CD4-positive, alpha-beta T cell (primary cell): Measurements from ENCODE around the gene SFMBT2. TPM values are rescaled to one million over a fixed set of nuclear protein-coding genes. Genes with fewer than 3 reads are reported as not detected.

ENCODE experiments used
- ATAC-seq: fragments of 200-7000 bp; cut with Tn5 transposase; one replicate; pipeline ENCODE4 v1.10.0; 2022; ENCODE audit warnings: mild to moderate bottlenecking; ENCODE audit not compliant: poor library complexity
- CTCF ChIA-PET: fragments of 350-600 bp; sonication (Branson Sonifier 250); formaldehyde crosslinking; loops from one replicate; lab custom pipeline; 2021; ENCODE audit warnings: antibody characterized with exemption, inconsistent platforms; lab: Charles Lee
- POLR2A ChIA-PET: fragments of 350-600 bp; sonication (Branson Sonifier 250); formaldehyde crosslinking; loops from one replicate; lab custom pipeline; 2021; ENCODE audit warnings: antibody characterized with exemption, inconsistent platforms; lab: Charles Lee
- DNase-seq, 14 experiments: peaks; one replicate each; pipeline ENCODE4 v3.0.0-alpha.2; 2013 to 2020; ENCODE audit warnings: mixed read lengths in 2 of 14
- H3K27ac ChIP-seq, 2 donors: one replicate each; pipeline versions ENCODE4 v1.5.1 to v1.7.0; 2013; ENCODE audit warnings: low read length in 2 of 2, low read depth in 1 of 2, mild to moderate bottlenecking in 1 of 2
- H3K27me3 ChIP-seq, 2 experiments: 1 replicate in 1 of 2; 2 replicates in 1 of 2; pipeline versions ENCODE4 v1.6.1 to v1.7.0; 2013; ENCODE audit warnings: low read length in 2 of 2, control low read depth in 1 of 2, mild to moderate bottlenecking in 1 of 2, moderate library complexity in 1 of 2; ENCODE audit not compliant: insufficient read depth in 2 of 2, control insufficient read depth in 1 of 2
- H3K36me3 ChIP-seq: one replicate; pipeline ENCODE4 v1.6.1; 2013; ENCODE audit warnings: low read length, control low read depth; ENCODE audit not compliant: insufficient read depth
- H3K4me1 ChIP-seq: one replicate; pipeline ENCODE4 v1.6.1; 2013; ENCODE audit warnings: low read length, control low read depth; ENCODE audit not compliant: insufficient read depth
- H3K4me3 ChIP-seq: one replicate; pipeline ENCODE4 v1.5.1; 2013; ENCODE audit warnings: mild to moderate bottlenecking, low read length, moderate library complexity
- H3K9me3 ChIP-seq, 2 experiments: 1 replicate in 1 of 2; 2 replicates in 1 of 2; pipeline versions ENCODE4 v1.6.1 to v1.7.0; 2013; ENCODE audit warnings: low read length in 2 of 2, mild to moderate bottlenecking in 2 of 2, control low read depth in 1 of 2, moderate library complexity in 1 of 2; ENCODE audit not compliant: control insufficient read depth in 1 of 2, insufficient read depth in 1 of 2
- H3K27ac Mint-ChIP-seq: one replicate; pipeline ENCODE4 v1.8.0; 2020; ENCODE audit warnings: mixed read lengths
- H3K27me3 Mint-ChIP-seq: one replicate; pipeline ENCODE4 v1.8.0; 2021; ENCODE audit warnings: mixed read lengths
- H3K36me3 Mint-ChIP-seq: one replicate; pipeline ENCODE4 v1.8.0; 2021; ENCODE audit warnings: low read depth, mixed read lengths
- H3K4me1 Mint-ChIP-seq: one replicate; pipeline ENCODE4 v1.8.0; 2021; ENCODE audit warnings: low read depth, mixed read lengths
- H3K4me3 Mint-ChIP-seq: one replicate; pipeline ENCODE4 v1.8.0; 2020; ENCODE audit warnings: mild to moderate bottlenecking, mixed read lengths
- H3K9me3 Mint-ChIP-seq: one replicate; pipeline ENCODE4 v1.8.0; 2020; ENCODE audit warnings: mixed read lengths
- CTCF ChIP-seq: fragments of 200-600 bp; IDR thresholded peaks from one replicate; pipeline ENCODE4 v1.8.0; 2022; ENCODE audit warnings: antibody characterized with exemption, mild to moderate bottlenecking
- intact Hi-C, 2 experiments: fragments of 100-400 bp; cut with DNase I in 1 of 2; cut with micrococcal nuclease in 1 of 2; formaldehyde crosslinking; loops; one replicate each; pipeline versions ENCODE4 v1.15.1 to v1.9.0; 2023 to 2025; cut with DNase I, micrococcal nuclease
- total RNA-seq, 174 experiments: library from RNA in 2 of 174; stranded (reverse) in 2 of 174; gene quantifications; one replicate each; pipeline ENCODE4 v1.2.3 and lab custom pipeline; 2021 to 2026

Gene SFMBT2
- total RNA-seq, 2 experiments from 2014 or later: 41.0 to 42.0 TPM

GRCh38 chr10:7267142-7267541 lies 143.7 kb downstream of the SFMBT2 start:
- CTCF ChIA-PET: no interaction called here
- H3K4me1 ChIP-seq: peaks cover 24% of the 10 kb centered on the region
- no peaks in the 10 kb centered on the region for H3K36me3 ChIP-seq
- intact Hi-C loops: loop anchor here in 1 of 2 experiments (10.0 kb wide), 1 partner anchor 418 kb away; no protein-coding TSS in a partner anchor
- peaks cover 32% of the 10 kb centered on the region for H3K4me1 Mint-ChIP-seq
- no peak for ATAC-seq
- peaks cover 34% of the 10 kb centered on the region for H3K36me3 Mint-ChIP-seq
- POLR2A ChIA-PET: no interaction called here
- no peak for DNase-seq
- no peak overlapping the region for H3K4me3 Mint-ChIP-seq
- no peaks in the 10 kb centered on the region for H3K27me3 ChIP-seq
- no peak overlapping the region for H3K4me3 ChIP-seq
- TF ChIP-seq CTCF: no peak
- no peaks in the 10 kb centered on the region for H3K9me3 Mint-ChIP-seq
- H3K9me3 ChIP-seq: no peaks in the 10 kb centered on the region
- H3K27ac ChIP-seq: no peak overlapping the region
- H3K27ac Mint-ChIP-seq: peak overlapping the region; percentile 40
- no peaks in the 10 kb centered on the region for H3K27me3 Mint-ChIP-seq

DNA sequence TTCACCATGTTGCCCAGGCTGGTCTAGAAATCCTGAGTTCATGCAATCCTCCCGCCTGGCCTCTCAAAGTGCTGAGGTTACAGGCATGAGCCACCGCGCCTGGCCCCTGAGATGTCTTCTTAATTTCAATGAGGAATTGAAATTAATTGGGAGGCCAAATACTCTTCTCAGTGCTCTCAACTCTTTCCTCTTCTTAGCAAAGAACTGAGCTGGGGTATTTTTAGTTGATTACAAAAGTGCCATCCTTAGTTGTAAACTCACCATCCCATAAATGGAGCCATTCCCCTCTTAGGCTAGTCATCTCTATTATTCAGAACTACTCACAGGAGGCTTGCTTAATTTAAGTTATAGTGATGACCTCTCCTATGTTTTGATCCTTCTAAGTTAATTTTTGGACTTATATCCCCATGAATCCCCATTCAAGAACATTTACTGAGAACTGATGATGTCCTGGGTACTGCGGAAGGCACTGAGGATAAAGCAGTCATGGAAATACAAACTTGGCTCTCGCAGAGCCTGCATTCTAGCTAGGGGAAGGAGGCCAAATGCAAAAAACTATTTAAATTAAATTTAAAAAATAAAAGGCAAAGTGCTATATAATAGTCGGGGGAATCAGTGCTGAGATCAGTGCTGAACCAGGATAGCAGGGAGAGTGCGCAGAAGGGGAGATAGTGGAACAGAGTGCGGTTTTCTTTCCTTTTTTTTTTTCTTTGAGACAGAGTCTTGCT lies 145.3 kb downstream of the SFMBT2 start:
- intact Hi-C loops: loop anchor here in 1 of 2 experiments (10.0 kb wide), 1 partner anchor 419 kb away; no protein-coding TSS in a partner anchor
- Histone ChIP-seq H3K27me3 (no peaks in the 10 kb centered on the region), H3K9me3 (no peaks in the 10 kb centered on the region), H3K36me3 (no peaks in the 10 kb centered on the region), H3K27ac (no peak overlapping the region), H3K4me1 (peaks cover 15% of the 10 kb centered on the region), H3K4me3 (no peak overlapping the region)
- Mint-ChIP-seq H3K27ac (peak overlapping the region; percentile 17), H3K4me3 (no peak overlapping the region), H3K4me1 (peaks cover 30% of the 10 kb centered on the region), H3K9me3 (no peaks in the 10 kb centered on the region), H3K36me3 (peaks cover 25% of the 10 kb centered on the region), H3K27me3 (no peaks in the 10 kb centered on the region)
- ChIA-PET POLR2A (no interaction called here), CTCF (no interaction called here)
- DNase-seq: peak in 1 of 14 experiments; percentile 15
- no peak for TF ChIP-seq CTCF
- ATAC-seq: no peak

- Mint-ChIP-seq H3K4me1 (peaks cover 30% of the 10 kb centered on the region), H3K27ac (peak overlapping the region; percentile 6), H3K27me3 (no peaks in the 10 kb centered on the region), H3K9me3 (no peaks in the 10 kb centered on the region), H3K36me3 (peaks cover 21% of the 10 kb centered on the region), H3K4me3 (no peak overlapping the region)
- no peaks in the 10 kb centered on the region for H3K9me3 ChIP-seq
- no peaks in the 10 kb centered on the region for H3K27me3 ChIP-seq
- H3K36me3 ChIP-seq: no peaks in the 10 kb centered on the region
- H3K4me3 ChIP-seq: no peak overlapping the region
- TF ChIP-seq CTCF: no peak
- ChIA-PET POLR2A (no interaction called here), CTCF (no interaction called here)
- DNase-seq: no peak
- no peak overlapping the region for H3K27ac ChIP-seq
- ATAC-seq: no peak
- intact Hi-C loops: loop anchor here in 1 of 2 experiments (10.0 kb wide), 1 partner anchor 420 kb away; no protein-coding TSS in a partner anchor
- H3K4me1 ChIP-seq: peaks cover 20% of the 10 kb centered on the region
These were observed 146.5 kb downstream of the SFMBT2 start for GRCh38 chr10:7264313-7264756.
